NCI-H2171 (cell line): ENCODE data around the gene PARVA.

Experiments used
- DNase-seq: peaks from one replicate; lab custom pipeline; 2025; lab: John Stamatoyannopoulos, UW

Gene PARVA

GRCh38 chr11:12430954-12431595 is 53.7 kb downstream of the PARVA start:
- no peak for DNase-seq

DNA sequence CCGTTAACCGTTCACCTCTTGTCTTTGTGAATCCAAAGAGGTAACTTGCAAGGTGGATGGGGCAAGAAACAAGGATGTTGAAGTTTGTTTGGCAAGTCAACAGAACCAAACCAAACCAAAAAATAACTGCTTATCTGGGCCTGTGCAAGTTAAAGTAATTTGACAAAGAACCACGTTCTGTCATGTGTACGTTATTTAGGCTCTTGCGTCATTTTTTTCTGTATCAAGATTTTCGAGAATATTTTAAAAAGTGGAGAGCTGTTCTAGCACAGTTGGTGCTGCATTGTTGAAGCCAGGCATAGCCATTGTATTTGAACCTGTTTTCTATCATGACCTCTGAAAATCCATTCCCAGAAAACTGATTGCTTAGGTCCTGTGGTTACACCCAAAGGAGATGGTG is 55.1 kb downstream of the PARVA start:
- no peak for DNase-seq

- DNase-seq: no peak
Measured at GRCh38 chr11:12433121-12433520, 55.8 kb downstream of the PARVA start.

DNA sequence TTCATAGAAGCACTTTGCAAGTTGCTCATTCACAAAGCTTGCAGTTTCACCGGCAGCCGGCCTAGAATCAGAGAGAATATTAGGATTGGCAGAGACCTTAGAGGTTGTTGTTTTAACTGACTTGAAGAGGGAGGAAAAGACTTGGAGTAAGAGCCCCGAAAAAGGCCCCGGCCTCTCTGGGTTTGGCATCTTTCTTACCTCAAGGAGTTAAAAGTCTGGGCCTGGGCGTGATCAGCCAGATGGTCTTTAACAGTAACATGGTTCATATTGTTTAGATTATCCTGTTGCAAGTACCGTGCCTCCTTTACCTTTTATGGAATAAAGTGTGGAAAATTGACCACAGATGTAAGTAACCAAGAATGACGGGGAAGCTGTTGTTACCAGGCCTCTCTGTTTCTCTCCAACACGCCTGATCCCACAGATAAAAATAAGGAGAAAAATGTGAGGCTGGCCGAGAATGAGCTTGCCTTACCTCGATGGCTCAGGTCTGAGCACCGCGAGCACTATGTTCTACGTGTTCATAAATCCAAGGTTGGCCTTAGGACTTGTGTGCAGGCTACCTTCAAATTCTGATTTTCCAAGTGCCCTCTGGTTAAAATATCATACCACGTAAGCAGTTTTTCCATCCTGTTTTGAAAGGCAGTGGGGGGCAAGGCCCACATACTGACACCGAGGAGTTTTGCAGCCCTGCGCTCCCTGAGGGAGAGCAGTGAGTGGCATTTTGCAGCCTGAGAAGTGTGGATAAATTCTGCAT is 56.4 kb downstream of the PARVA start:
- no peak for DNase-seq

- no peak for DNase-seq
Measured at GRCh38 chr11:12434325-12434654, 56.9 kb downstream of the PARVA start.

- DNase-seq: no peak
Measured at GRCh38 chr11:12435264-12435663, 57.9 kb downstream of the PARVA start.

DNA sequence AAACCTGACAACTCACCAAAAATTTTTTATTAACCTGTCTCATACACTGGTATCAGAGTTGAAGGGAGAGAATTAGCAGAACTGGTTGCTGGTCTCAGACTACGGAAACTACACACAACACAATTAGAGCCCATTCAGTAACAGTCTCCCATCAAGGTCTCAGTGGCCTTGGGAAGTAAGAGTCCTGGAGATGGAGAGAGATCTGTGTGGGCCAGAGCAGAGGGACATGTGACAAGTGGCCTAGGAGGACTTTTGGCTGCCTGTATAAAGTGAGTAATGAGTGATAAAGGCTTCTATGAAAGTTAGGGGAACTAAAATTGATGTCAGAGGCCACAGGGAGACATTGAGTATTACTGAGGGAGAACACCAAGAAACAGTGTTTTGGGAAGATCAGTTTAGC is 58.9 kb downstream of the PARVA start:
- DNase-seq: no peak

DNA sequence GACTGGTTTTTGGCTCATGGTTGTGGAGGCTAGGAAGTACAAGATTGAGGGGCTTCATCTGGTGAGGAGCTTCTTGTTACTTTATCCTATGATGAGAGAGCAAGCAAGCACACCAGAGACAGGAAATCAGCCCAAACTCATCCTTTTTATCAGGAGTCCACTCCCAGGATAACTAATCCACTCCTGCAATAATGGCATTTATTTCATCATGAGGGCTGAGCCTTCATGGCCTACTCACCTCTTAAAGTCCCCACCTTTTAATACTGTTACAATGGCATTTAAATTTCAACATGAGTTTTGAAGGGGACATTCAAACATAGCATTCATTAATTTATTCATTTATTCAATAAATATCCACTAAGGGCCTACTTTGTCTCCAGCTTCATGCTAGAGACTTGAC is 60.9 kb downstream of the PARVA start:
- DNase-seq: no peak

- no peak for DNase-seq
Measured at GRCh38 chr11:12439615-12440014, 62.2 kb downstream of the PARVA start.

DNA sequence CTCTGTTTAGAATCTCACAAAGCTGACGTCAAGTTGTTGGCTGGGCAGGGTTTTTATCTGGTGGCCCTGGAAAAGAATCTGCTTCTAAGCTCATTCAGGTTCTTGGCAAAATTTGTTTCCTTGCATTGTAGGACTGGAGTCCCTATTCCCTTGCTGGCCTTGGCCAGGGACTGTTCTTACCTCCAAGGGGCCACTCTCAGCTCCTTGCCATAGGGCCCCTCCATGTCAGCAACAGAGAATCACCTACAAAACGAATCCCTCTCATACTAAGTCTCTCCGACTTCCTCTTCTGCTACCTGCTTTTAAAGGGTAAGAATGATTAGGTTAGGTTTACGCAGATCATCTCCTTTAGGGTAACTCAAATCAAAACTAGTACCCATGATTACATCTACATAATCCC is 63.2 kb downstream of the PARVA start:
- no peak for DNase-seq

GRCh38 chr11:12441231-12441861 is 64.0 kb downstream of the PARVA start:
- no peak for DNase-seq

GRCh38 chr11:12444601-12445000 is 67.2 kb downstream of the PARVA start:
- DNase-seq: no peak

DNA sequence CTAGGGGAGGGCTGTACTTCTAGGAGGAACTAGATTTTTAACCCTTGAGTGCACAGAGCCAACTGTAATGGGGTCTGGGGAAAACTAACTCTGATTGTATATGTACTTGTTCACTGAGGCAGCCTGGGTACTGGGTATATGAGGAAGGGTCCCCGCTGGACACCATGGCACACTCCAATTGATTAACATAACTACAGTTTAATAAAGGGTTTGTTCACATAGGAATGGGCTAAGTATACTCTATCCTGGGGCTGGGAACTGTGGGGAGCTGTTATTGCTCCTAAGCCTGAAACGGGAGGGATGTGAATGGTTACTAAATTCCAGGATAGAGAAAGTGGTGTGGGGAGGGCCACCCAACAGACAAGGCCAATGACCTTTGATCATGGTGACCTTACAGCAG is 67.6 kb downstream of the PARVA start:
- DNase-seq: no peak

DNA sequence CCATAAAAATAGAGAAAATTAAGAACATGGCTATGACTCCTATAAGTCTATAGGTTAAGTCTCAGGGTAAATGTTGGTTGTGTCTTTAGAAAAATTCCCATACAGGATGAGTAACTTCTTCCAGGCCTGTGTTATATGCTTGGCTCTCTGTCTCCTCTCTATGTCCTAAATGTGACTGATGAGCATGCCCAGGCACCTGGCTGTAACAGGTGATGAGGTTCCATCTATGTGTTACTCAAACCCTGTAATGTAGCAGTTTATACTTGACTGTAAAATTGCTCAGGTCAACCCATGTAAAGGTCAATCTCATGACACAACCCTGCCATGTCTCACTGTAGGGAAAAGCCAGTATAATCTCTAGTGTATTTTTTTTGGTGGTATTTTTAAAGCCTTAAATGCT is 69.5 kb downstream of the PARVA start:
- no peak for DNase-seq

DNA sequence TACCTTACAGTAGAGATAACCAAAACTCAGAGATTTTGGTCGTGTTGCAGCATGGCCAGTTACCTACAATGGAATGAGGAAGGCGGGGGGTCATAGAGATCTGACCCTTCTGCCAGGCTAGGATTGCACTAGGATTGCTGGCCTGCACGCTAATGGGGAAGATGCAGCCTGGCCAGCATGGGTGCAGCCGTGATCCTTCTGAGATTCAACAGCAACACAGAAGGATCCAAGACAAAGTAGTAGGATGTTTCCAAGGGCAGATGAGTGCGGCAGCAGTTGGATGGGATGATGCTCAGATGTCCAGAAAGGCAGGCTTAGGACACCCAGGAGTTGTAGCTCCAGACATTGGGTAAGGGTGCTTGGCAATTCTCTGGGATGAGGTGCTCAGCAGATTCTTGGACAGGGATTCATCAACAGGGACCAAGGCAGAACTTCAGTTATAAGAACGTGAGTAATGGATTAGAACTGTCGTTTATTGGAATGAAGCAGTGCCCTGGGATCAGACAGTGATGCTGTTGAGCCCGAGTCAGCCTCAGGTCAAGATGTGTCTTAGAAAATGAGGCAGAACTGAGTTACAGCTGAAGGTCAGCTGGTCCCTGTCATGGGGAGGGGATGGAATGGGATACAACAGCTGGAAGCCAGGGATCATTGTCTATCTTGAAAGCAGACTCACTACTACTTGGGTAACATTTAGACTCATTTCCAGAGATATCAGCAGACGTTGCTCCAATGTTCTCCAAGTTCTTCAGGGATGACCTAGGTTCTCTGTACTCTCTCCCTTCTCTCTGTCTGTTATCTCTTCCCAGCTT is 71.0 kb downstream of the PARVA start:
- no peak for DNase-seq

- no peak for DNase-seq
Measured at GRCh38 chr11:12449961-12450715, 72.8 kb downstream of the PARVA start.

DNA sequence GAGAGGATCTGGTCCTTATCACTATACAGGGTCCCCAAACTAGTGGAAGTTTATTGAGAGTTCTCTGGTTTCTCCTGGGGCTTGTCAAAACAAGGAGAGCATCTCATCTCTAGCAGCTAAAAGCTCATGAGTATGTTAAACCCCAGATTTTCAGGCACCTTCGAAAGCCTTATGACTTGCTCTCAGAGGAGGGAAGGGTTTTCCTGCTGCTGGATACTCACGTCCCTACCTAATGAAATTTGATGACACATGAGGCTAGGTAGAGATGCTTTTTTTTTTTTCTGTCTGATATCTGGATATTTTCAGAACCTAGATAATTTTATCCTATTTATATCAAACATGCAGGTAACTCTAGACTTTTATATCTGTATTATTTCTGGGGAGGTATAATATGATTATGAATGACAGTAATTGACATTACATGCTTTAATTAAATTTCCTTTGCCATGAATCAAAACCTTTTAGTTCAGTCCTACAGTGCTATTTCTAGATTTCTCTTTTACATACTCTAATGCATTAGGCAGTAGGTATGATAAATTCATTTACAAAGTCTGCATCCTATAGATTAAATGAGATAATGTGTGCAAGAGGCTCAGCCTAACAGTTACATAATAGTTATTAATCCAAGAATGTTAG is 73.9 kb downstream of the PARVA start:
- DNase-seq: no peak

GRCh38 chr11:12453243-12453642 is 75.9 kb downstream of the PARVA start:
- DNase-seq: no peak

- DNase-seq: no peak
Measured at GRCh38 chr11:12454782-12455181, 77.4 kb downstream of the PARVA start.

- no peak for DNase-seq
Measured at GRCh38 chr11:12455938-12456337, 78.6 kb downstream of the PARVA start.
